Measurements from ENCODE around the gene CTBP2.

CTBP2 gene

DNA sequence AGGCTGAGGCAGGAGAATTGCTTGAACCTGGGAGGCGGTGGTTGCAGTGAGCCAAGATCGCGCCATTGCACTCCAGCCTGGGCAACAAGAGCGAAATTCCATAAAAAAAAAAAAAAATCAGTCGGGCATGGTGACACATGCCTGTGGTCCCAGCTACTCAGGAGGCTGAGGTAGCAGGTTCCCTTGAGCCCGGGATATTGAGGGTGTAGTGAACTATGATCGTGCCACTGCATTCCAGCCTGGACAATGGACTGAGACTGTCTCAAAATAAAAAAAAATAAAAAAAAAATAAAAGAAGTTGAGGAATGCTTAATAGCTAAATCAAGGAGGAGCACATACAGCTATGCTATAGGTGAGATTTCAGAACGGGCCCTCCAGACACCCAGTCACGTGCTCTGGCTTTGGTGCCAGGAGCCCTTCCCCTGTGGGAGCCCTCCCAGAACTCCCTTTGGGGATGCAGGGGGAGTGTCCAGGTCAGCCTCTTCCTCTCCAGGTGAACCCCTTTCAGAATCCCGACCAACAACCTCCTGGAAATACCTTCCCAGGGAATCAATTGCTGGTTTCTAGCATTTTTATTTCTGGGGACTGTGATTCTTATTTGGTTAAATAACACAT lies 42.9 kb upstream of the CTBP2 start:
- no peak overlapping the region for H3K4me3 ChIP-seq (ENCODE audit: low read depth, low read length)
- DNase-seq (ENCODE audit: low read depth), result no peak
- TF ChIP-seq, protein P1, sequence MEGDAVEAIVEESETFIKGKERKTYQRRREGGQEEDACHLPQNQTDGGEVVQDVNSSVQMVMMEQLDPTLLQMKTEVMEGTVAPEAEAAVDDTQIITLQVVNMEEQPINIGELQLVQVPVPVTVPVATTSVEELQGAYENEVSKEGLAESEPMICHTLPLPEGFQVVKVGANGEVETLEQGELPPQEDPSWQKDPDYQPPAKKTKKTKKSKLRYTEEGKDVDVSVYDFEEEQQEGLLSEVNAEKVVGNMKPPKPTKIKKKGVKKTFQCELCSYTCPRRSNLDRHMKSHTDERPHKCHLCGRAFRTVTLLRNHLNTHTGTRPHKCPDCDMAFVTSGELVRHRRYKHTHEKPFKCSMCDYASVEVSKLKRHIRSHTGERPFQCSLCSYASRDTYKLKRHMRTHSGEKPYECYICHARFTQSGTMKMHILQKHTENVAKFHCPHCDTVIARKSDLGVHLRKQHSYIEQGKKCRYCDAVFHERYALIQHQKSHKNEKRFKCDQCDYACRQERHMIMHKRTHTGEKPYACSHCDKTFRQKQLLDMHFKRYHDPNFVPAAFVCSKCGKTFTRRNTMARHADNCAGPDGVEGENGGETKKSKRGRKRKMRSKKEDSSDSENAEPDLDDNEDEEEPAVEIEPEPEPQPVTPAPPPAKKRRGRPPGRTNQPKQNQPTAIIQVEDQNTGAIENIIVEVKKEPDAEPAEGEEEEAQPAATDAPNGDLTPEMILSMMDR (IDR thresholded peaks at IDR 0.05; ENCODE audit: low read depth, low read length, missing control alignments), result no peak

DNA sequence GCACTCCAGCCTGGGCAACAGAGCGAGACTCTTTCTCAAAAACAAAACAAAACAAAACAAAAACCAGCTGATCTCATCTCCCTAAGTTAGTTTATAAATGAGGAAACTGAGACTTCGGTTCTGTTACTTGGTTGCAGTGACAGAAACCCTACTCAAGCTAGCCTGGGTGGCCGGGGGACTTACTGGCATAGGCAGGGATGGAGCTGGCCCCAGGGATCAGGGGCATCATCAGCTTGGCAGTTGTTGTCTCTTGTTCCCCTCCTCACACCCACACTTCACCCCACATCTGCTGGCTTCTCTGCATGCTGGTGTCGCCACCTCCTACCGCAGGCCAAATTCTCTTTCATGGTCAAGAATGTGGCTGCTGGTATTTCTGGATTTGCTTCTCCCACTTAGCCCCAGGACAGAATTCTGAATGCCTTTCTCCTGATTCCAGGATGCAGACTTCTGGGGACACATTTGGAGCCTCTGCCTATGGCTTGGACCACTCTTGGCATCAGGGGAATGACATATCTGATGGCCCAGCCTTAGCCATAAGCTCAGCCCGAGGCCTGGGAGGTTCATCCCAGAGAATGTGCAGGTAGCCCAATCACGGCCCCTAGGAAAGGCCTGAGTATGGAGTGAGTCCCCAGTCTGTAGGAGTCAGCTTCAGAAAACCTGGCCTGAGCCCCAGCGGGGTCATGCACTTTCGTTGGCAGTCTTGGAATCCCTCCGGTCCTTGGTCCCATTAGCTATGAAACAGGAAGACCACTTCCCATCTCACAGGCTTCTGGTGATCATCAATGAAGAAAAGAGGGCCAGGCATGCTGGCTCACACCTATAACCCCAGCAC lies 41.6 kb upstream of the CTBP2 start:
- TF ChIP-seq, protein P1 (IDR thresholded peaks at IDR 0.05; ENCODE audit: low read depth, low read length, missing control alignments), result no peak
- no peak overlapping the region for H3K4me3 ChIP-seq (ENCODE audit: low read depth, low read length)
- no peak for DNase-seq (ENCODE audit: low read depth)

DNA sequence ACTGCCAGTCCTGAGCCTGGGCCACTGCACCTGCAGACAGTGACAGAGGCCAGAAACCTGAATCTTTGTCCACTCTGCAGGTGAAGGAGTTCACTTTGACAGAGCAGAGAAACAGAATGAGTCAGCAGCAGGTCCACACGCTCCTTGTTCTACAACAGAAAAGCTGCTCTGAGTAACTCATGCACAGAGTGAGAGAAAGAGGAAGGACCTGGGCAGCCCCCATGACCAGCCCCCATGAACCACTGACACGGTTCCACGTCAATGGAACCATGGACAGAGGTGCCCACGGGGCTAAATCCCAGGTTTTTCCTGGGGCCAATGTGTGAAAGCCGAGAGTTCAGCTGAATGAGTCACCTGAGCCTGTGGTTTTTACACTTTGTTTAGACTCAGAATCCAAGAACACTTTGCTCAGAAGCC lies 40.8 kb upstream of the CTBP2 start:
- TF ChIP-seq, protein P1 (IDR thresholded peaks at IDR 0.05; ENCODE audit: low read depth, low read length, missing control alignments), result no peak
- peak; percentile 60 for DNase-seq (ENCODE audit: low read depth)
- H3K4me3 ChIP-seq (ENCODE audit: low read depth, low read length), result no peak overlapping the region

DNA sequence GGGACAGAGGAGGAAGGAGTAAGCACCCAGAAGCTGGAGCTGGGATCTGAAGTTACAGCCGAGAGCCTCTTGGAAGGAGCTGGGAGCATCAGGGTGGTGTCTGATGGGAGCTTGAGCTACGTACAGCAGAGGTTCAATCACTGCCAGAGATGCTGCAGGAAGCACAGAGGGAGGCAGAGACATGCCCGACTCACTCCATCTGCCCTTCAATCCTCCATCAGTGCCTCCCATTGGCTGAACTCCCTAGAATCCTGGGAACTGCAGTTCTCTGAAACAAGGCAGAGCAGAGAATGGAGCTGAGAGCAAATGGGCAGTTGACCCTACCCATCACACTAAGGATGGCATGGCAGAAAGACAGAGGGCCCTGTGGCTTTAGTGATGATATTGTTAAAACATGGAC lies 40.0 kb upstream of the CTBP2 start:
- TF ChIP-seq, protein P1 (IDR thresholded peaks at IDR 0.05; ENCODE audit: low read depth, low read length, missing control alignments), result no peak
- no peak for DNase-seq (ENCODE audit: low read depth)
- H3K4me3 ChIP-seq (ENCODE audit: low read depth, low read length), result no peak overlapping the region

DNA sequence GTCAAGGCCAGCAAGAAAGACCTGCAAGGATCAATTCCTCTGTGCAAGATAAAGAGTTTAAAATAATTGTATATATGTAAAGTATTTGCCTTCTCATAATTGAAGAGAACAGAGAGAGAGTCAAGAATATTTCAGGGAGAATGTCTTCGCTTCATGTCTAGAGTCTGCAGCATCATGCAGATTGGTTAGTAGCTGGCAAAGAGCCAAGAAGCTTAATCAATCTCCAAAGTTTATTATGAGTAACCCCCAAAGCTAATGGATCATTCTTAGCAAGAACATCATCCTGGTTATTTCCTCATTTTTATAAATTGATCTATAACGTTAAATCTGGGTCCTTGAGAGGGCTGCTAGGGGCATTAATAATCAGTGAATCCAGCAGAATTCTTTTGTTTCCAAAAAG lies 38.9 kb upstream of the CTBP2 start:
- TF ChIP-seq, protein P1 (IDR thresholded peaks at IDR 0.05; ENCODE audit: low read depth, low read length, missing control alignments), result no peak
- no peak for DNase-seq (ENCODE audit: low read depth)
- H3K4me3 ChIP-seq (ENCODE audit: low read depth, low read length), result no peak overlapping the region

DNA sequence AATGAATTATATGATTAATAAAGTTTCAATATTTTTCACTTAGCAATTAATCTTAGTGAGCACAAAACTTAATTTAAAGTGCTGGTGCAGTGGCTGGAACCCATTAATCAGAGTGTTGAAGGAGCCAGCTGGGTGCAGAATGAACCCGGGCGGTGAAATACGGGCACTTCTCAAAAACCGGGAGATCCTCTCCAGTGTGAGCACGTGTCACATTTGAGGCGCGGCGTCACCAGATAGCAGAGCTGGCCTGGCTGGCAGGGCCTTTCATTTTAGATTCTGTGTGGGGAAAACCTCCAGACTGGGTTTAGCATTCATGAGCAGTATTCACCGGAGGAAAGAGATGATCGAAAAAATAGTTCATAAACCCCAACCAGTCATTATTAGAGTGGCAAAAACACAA lies 34.5 kb upstream of the CTBP2 start:
- TF ChIP-seq, protein P1 (IDR thresholded peaks at IDR 0.05; ENCODE audit: low read depth, low read length, missing control alignments), result no peak
- no peak for DNase-seq (ENCODE audit: low read depth)
- H3K4me3 ChIP-seq (ENCODE audit: low read depth, low read length), result no peak overlapping the region

Measured in GM12864 (cell line).